KOPT-K1 (cell line): ENCODE measurements around the gene CXCL1.

Experiments used
- H3K27ac ChIP-seq: fragments of 200-600 bp; sonication (generic); 2 replicates; pipeline ENCODE4 v1.5.1; 2016; ENCODE audit warnings: antibody characterized with exemption, mild to moderate bottlenecking, low read depth, low read length; ENCODE audit not compliant: poor library complexity, severe bottlenecking
- H3K36me3 ChIP-seq: fragments of 200-600 bp; sonication (generic); 2 replicates; pipeline ENCODE4 v1.5.1; 2017; ENCODE audit warnings: antibody characterized with exemption, mild to moderate bottlenecking, low read length, moderate library complexity; ENCODE audit not compliant: insufficient read depth
- H3K9me3 ChIP-seq: fragments of 200-600 bp; sonication (generic); 2 replicates; pipeline ENCODE4 v1.5.1; 2017; ENCODE audit warnings: antibody characterized with exemption, low read length, mild to moderate bottlenecking; ENCODE audit not compliant: insufficient read depth, poor library complexity, severe bottlenecking

The CXCL1 gene

GRCh38 chr4:73869130-73870055, at the start of gene CXCL1:
Gene CXCL1, plus strand, starts transcription at chr4:73869393. Its CDS starts 78 bp downstream, at chr4:73869471.
- no peaks in the 10 kb centered on the region for H3K9me3 ChIP-seq
- no peaks in the 10 kb centered on the region for H3K36me3 ChIP-seq
- no peak within 1 kb of the TSS for H3K27ac ChIP-seq

- no peaks in the 10 kb centered on the region for H3K9me3 ChIP-seq
Observed at GRCh38 chr4:73821325-73821724, 47.9 kb upstream of the CXCL1 start.

GRCh38 chr4:73822389-73822788, 46.8 kb upstream of the CXCL1 start:
- Histone ChIP-seq H3K36me3 (no peaks in the 10 kb centered on the region), H3K27ac (no peak overlapping the region), H3K9me3 (no peaks in the 10 kb centered on the region)

More at GRCh38 chr4:73821325-73821724, 47.9 kb upstream of the CXCL1 start:
- Histone ChIP-seq H3K36me3 (no peaks in the 10 kb centered on the region), H3K27ac (no peak overlapping the region)

- Histone ChIP-seq H3K27ac (no peak overlapping the region), H3K9me3 (no peaks in the 10 kb centered on the region), H3K36me3 (no peaks in the 10 kb centered on the region)
Observed at GRCh38 chr4:73822812-73823504, 46.2 kb upstream of the CXCL1 start.

GRCh38 chr4:73823760-73824159, 45.4 kb upstream of the CXCL1 start:
- Histone ChIP-seq H3K9me3 (no peaks in the 10 kb centered on the region), H3K27ac (no peak overlapping the region), H3K36me3 (no peaks in the 10 kb centered on the region)

GRCh38 chr4:73828956-73829355, 40.2 kb upstream of the CXCL1 start:
- H3K9me3 ChIP-seq = no peaks in the 10 kb centered on the region
- H3K27ac ChIP-seq = no peak overlapping the region
- no peaks in the 10 kb centered on the region for H3K36me3 ChIP-seq

GRCh38 chr4:73831569-73831968, 37.6 kb upstream of the CXCL1 start:
- Histone ChIP-seq H3K27ac (no peak overlapping the region), H3K36me3 (no peaks in the 10 kb centered on the region), H3K9me3 (no peaks in the 10 kb centered on the region)

- no peak overlapping the region for H3K27ac ChIP-seq
- H3K9me3 ChIP-seq = no peaks in the 10 kb centered on the region
- no peaks in the 10 kb centered on the region for H3K36me3 ChIP-seq
Observed at GRCh38 chr4:73832651-73833237, 36.4 kb upstream of the CXCL1 start.

- H3K9me3 ChIP-seq = no peaks in the 10 kb centered on the region
- H3K27ac ChIP-seq = no peak within 1 kb of the TSS
- H3K36me3 ChIP-seq = no peaks in the 10 kb centered on the region
Observed at GRCh38 chr4:73836373-73837279, 32.6 kb upstream of the CXCL1 start, which contains the start of gene CXCL6. Gene CXCL6, plus strand, starts transcription at chr4:73836678. Its CDS starts 73 bp downstream, at chr4:73836751.

- Histone ChIP-seq H3K9me3 (no peaks in the 10 kb centered on the region), H3K27ac (no peak overlapping the region), H3K36me3 (no peaks in the 10 kb centered on the region)
Observed at GRCh38 chr4:73839071-73839470, 30.1 kb upstream of the CXCL1 start.

GRCh38 chr4:73839715-73840114, 29.5 kb upstream of the CXCL1 start:
- no peak overlapping the region for H3K27ac ChIP-seq
- no peaks in the 10 kb centered on the region for H3K9me3 ChIP-seq
- no peaks in the 10 kb centered on the region for H3K36me3 ChIP-seq

GRCh38 chr4:73841243-73841925, 27.8 kb upstream of the CXCL1 start:
- H3K9me3 ChIP-seq = no peaks in the 10 kb centered on the region
- no peak overlapping the region for H3K27ac ChIP-seq
- no peaks in the 10 kb centered on the region for H3K36me3 ChIP-seq

GRCh38 chr4:73842696-73843095, 26.5 kb upstream of the CXCL1 start:
- Histone ChIP-seq H3K36me3 (no peaks in the 10 kb centered on the region), H3K27ac (no peak overlapping the region), H3K9me3 (no peaks in the 10 kb centered on the region)

GRCh38 chr4:73843369-73843768, 25.8 kb upstream of the CXCL1 start:
- Histone ChIP-seq H3K36me3 (no peaks in the 10 kb centered on the region), H3K9me3 (no peaks in the 10 kb centered on the region), H3K27ac (no peak overlapping the region)
